Measurements from ENCODE around the gene C1QTNF6. TPM values are rescaled to one million over a fixed set of nuclear protein-coding genes. Genes with fewer than 3 reads are reported as not detected.

Gene C1QTNF6
- total and polyA plus RNA-seq, 2 donors (not counting 3 experiments of a cell fraction or from before 2014, with no cell fraction given) = 20.2 to 27.6 TPM

DNA sequence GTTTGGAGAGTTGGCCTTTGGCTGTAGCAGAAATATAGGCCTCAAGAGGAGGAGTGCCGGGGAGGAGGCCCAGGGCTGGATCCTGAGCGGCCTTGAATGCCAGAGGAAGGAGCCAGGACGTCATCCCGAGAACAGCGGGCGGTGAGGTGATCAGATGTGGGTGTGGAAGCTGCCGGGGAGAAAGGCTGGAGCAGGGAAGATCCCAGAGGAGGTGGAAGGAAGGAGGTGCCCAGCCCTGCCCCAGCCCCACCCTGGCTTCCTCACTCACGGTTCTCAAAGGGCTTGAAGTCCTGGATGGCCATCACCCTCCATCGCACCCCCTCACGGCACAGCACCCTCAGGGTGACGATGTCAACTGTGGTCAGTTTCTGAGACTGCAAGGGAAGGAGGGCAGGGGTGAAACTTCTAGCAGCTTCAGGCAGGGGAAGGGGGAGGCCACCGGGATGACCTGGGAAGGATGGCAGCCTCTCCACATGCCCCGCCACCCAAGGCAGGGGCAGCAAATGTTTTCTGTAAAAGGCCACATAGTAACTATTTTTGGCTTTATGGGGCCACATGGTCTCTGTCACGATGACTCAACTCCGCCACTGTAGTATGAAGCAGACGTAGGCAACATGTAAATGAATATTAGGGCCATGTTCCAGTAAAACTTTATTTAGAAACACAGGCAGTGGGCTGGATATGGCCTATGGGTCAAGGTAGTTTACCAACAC lies 49.0 kb downstream of the C1QTNF6 start:
- CTCF ChIA-PET = no interaction called here
- no peak overlapping the region for H3K4me2 ChIP-seq (ENCODE audit: insufficient read depth, low read length)
- no peak for TF ChIP-seq GATA2 (IDR thresholded peaks at IDR 0.05; ENCODE audit: insufficient read depth, insufficient read length, low read depth, low read length)
- no peak for TF ChIP-seq JUN (IDR thresholded peaks at IDR 0.05; ENCODE audit: borderline replicate concordance, insufficient read depth, insufficient read length, low read depth)
- no peak for TF ChIP-seq CTCF (IDR thresholded peaks at IDR 0.05; ENCODE audit: extremely low read depth in 1 of 2, insufficient read depth in 1 of 2, low read depth in 1 of 2, low read length in 2 of 2)
- TF ChIP-seq MYC (IDR thresholded peaks at IDR 0.05; ENCODE audit: low read depth, low read length) = no peak
- TF ChIP-seq POLR2A (IDR thresholded peaks at IDR 0.05; ENCODE audit: low read depth, low read length) = no peak
- no peak for TF ChIP-seq MAX (IDR thresholded peaks at IDR 0.05; ENCODE audit: insufficient read depth, insufficient read length)
- TF ChIP-seq FOS (IDR thresholded peaks at IDR 0.05; ENCODE audit: borderline replicate concordance, insufficient read depth, low read length) = no peak
- no peak for TF ChIP-seq POLR2AphosphoS5 (IDR thresholded peaks at IDR 0.05; ENCODE audit: insufficient read depth, low read depth, low read length)
- TF ChIP-seq EZH2 (IDR thresholded peaks at IDR 0.05; ENCODE audit: borderline replicate concordance, low read depth, low read length, severe bottlenecking) = no peak

More for the DNA sequence above, 49.0 kb downstream of the C1QTNF6 start:
- Histone ChIP-seq H3K27me3 (ENCODE audit: control insufficient read depth in 2 of 2, insufficient read depth in 2 of 2, low read length in 2 of 2) (no peaks in the 10 kb centered on the region), H4K20me1 (replicated peaks; ENCODE audit: control insufficient read depth, extremely low read depth, insufficient read depth, low read length) (no peaks in the 10 kb centered on the region), H3K27ac (ENCODE audit: insufficient read depth, low read depth, low read length) (no peak overlapping the region), H3K4me1 (ENCODE audit: control insufficient read depth, extremely low read depth, insufficient read depth, low read length) (no peaks in the 10 kb centered on the region), H3K79me2 (ENCODE audit: control insufficient read depth, insufficient read depth, low read length) (no peaks in the 10 kb centered on the region), H3K9me3 (replicated peaks; ENCODE audit: control insufficient read depth, insufficient read depth, low read length) (no peaks in the 10 kb centered on the region), H3K36me3 (ENCODE audit: control insufficient read depth in 2 of 2, extremely low read depth in 1 of 2, insufficient read depth in 2 of 2, low read length in 2 of 2) (no peaks in the 10 kb centered on the region), H3K9ac (replicated peaks; ENCODE audit: extremely low read depth, insufficient read depth, low read length) (no peak overlapping the region), H3K9me1 (replicated peaks; ENCODE audit: control insufficient read depth, extremely low read depth, insufficient read depth, low read length) (no peaks in the 10 kb centered on the region), H3K4me3 (replicated peaks in 1 of 3; ENCODE audit: insufficient read depth in 1 of 3, low read depth in 1 of 3, low read length in 3 of 3) (no peak overlapping the region), H2AFZ (ENCODE audit: low read depth, low read length) (no peak overlapping the region)
- POLR2A ChIA-PET = no interaction called here
- BruUV-seq (replicated peaks) = no TSS peak
- FAIRE-seq (no peak), DNase-seq (ENCODE audit: low read depth, low spot score) (no peak)
- dilution Hi-C loops (cut with MboI; ENCODE audit: extremely low pct_ligation_motif_present, low sequenced_read_pairs) (no loop called here), intact Hi-C loops (cut with micrococcal nuclease) (no loop called here)

All from endothelial cell of umbilical vein (primary cell).